Right lobe of liver (tissue), 4 donors: Measurements from ENCODE around the gene CDHR5.

Experiments used
- CTCF ChIP-seq, 4 donors: fragments of 200-600 bp in 3 of 4; fragments of 450-650 bp in 1 of 4; IDR thresholded peaks; one replicate each; pipeline versions ENCODE4 v1.5.1 to v1.8.0; 2016 to 2022; ENCODE audit warnings: antibody characterized with exemption in 4 of 4, mild to moderate bottlenecking in 2 of 4
- POLR2A ChIP-seq: fragments of 450-650 bp; IDR thresholded peaks from one replicate; pipeline ENCODE4 v1.6.1; 2017; ENCODE audit warnings: antibody characterized with exemption, mild to moderate bottlenecking
- donor health status: DM: no; HTN: no; CAD: no.
- donor health status: DM: no; HTN: no; CAD: no.
- donor health status: DM: no; HTN: yes; CAD: no.

DNA sequence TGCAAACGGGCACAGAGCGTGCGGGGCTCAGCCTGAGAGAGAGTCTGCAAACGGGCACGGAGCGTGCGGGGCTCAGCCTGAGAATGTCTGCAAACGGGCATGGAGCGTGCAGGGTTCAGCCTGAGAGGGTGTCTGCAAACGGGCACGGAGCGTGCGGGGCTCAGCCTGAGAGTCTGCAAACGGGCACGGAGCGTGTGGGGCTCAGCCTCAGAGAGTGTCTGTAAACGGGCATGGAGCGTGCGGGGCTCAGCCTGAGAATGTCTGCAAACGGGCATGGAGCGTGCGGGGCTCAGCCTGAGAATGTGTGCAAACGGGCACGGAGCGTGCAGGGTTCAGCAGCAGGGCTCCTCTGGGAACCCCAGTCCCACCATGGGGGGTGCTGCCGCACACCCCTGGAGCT, 35.0 kb downstream of the CDHR5 start:
- TF ChIP-seq CTCF (IDR thresholded peaks at IDR 0.05) (no peak), POLR2A (no peak)
